ENCODE data around the gene YIPF1. TPM values are rescaled to one million over a fixed set of nuclear protein-coding genes. Genes with fewer than 3 reads are reported as not detected.
"Not testable (repeated sequence)": the region's sequence is repeated elsewhere in the genome, so short reads cannot be mapped to it uniquely, and the experiment has no call there.

Gene YIPF1
- total and polyA plus RNA-seq, 9 donors: 12.4 to 18.0 (median 15.1) TPM

GRCh38 chr1:53896635-53897229, 7.1 kb upstream of the YIPF1 start:
- no CpG with 5 or more reads among the region's 2 CpGs for WGBS (ENCODE audit: insufficient coverage)
- peaks cover 2% of the 10 kb centered on the region for H3K27me3 ChIP-seq (ENCODE audit: control insufficient read depth, insufficient read depth, low read length)
- H3K9me3 ChIP-seq (replicated peaks; ENCODE audit: control insufficient read depth, low read depth, low read length): no peaks in the 10 kb centered on the region
- peaks cover 11% of the 10 kb centered on the region for H3K4me1 ChIP-seq (ENCODE audit: control insufficient read depth, insufficient read depth, low read length)
- peak; percentile 84 for DNase-seq
- H3K4me3 ChIP-seq (ENCODE audit: low read length): no peak overlapping the region
- H3K27ac ChIP-seq (ENCODE audit: low read length): peak overlapping the region; percentile 55
- H3K36me3 ChIP-seq (ENCODE audit: control insufficient read depth, insufficient read depth, low read length): no peaks in the 10 kb centered on the region

- Histone ChIP-seq H3K27ac (ENCODE audit: low read length) (no peak overlapping the region), H3K36me3 (ENCODE audit: control insufficient read depth, insufficient read depth, low read length) (no peaks in the 10 kb centered on the region), H3K4me1 (ENCODE audit: control insufficient read depth, insufficient read depth, low read length) (peaks cover 13% of the 10 kb centered on the region), H3K27me3 (ENCODE audit: control insufficient read depth, insufficient read depth, low read length) (peaks cover 2% of the 10 kb centered on the region), H3K4me3 (ENCODE audit: low read length) (no peak overlapping the region), H3K9me3 (replicated peaks; ENCODE audit: control insufficient read depth, low read depth, low read length) (no peaks in the 10 kb centered on the region)
- DNase-seq: no peak
- WGBS (ENCODE audit: insufficient coverage): 76% methylated on average over 6 of the region's 6 CpGs
These were observed 5.8 kb upstream of the YIPF1 start for GRCh38 chr1:53895421-53895820.

- peaks cover 14% of the 10 kb centered on the region for H3K4me1 ChIP-seq (ENCODE audit: control insufficient read depth, insufficient read depth, low read length)
- no peak overlapping the region for H3K27ac ChIP-seq (ENCODE audit: low read length)
- no peak overlapping the region for H3K4me3 ChIP-seq (ENCODE audit: low read length)
- no peaks in the 10 kb centered on the region for H3K36me3 ChIP-seq (ENCODE audit: control insufficient read depth, insufficient read depth, low read length)
- 86% methylated on average over 5 of the region's 5 CpGs for WGBS (ENCODE audit: insufficient coverage)
- DNase-seq: no peak
- H3K9me3 ChIP-seq (replicated peaks; ENCODE audit: control insufficient read depth, low read depth, low read length): no peaks in the 10 kb centered on the region
- H3K27me3 ChIP-seq (ENCODE audit: control insufficient read depth, insufficient read depth, low read length): peaks cover 2% of the 10 kb centered on the region
These were observed 5.0 kb upstream of the YIPF1 start for GRCh38 chr1:53894644-53895043.

- Histone ChIP-seq H3K4me3 (ENCODE audit: low read length) (no peak within 1 kb of the TSS), H3K9me3 (replicated peaks; ENCODE audit: control insufficient read depth, low read depth, low read length) (no peaks in the 10 kb centered on the region), H3K27ac (ENCODE audit: low read length) (no peak within 1 kb of the TSS), H3K27me3 (ENCODE audit: control insufficient read depth, insufficient read depth, low read length) (peaks cover 2% of the 10 kb centered on the region), H3K4me1 (ENCODE audit: control insufficient read depth, insufficient read depth, low read length) (peaks cover 16% of the 10 kb centered on the region), H3K36me3 (ENCODE audit: control insufficient read depth, insufficient read depth, low read length) (no peaks in the 10 kb centered on the region)
- DNase-seq: no peak
- 76% methylated on average over 13 of the region's 14 CpGs for WGBS (ENCODE audit: insufficient coverage)
These were observed 4.5 kb upstream of the YIPF1 start, which contains the start of gene DIO1 for GRCh38 chr1:53893999-53894636. Gene DIO1, plus strand, starts transcription at chr1:53894187. Its CDS starts 24 bp downstream, at chr1:53894211.

GRCh38 chr1:53892911-53893310, 3.3 kb upstream of the YIPF1 start:
- WGBS (ENCODE audit: insufficient coverage): 40% methylated on average over 1 of the region's 5 CpGs
- peak; percentile 62 for DNase-seq

GRCh38 chr1:53891678-53892077, 2.1 kb upstream of the YIPF1 start:
- no peaks in the 10 kb centered on the region for H3K9me3 ChIP-seq (replicated peaks; ENCODE audit: control insufficient read depth, low read depth, low read length)
- no CpG with 5 or more reads among the region's 2 CpGs for WGBS (ENCODE audit: insufficient coverage)
- no peak overlapping the region for H3K4me3 ChIP-seq (ENCODE audit: low read length)
- H3K4me1 ChIP-seq (ENCODE audit: control insufficient read depth, insufficient read depth, low read length): peaks cover 9% of the 10 kb centered on the region
- H3K36me3 ChIP-seq (ENCODE audit: control insufficient read depth, insufficient read depth, low read length): no peaks in the 10 kb centered on the region
- peaks cover 2% of the 10 kb centered on the region for H3K27me3 ChIP-seq (ENCODE audit: control insufficient read depth, insufficient read depth, low read length)
- H3K27ac ChIP-seq (ENCODE audit: low read length): no peak overlapping the region
- DNase-seq: no peak

More at GRCh38 chr1:53892911-53893310, 3.3 kb upstream of the YIPF1 start:
- peaks cover 2% of the 10 kb centered on the region for H3K27me3 ChIP-seq (ENCODE audit: control insufficient read depth, insufficient read depth, low read length)
- no peaks in the 10 kb centered on the region for H3K9me3 ChIP-seq (replicated peaks; ENCODE audit: control insufficient read depth, low read depth, low read length)
- no peak overlapping the region for H3K4me3 ChIP-seq (ENCODE audit: low read length)
- H3K4me1 ChIP-seq (ENCODE audit: control insufficient read depth, insufficient read depth, low read length): peaks cover 13% of the 10 kb centered on the region
- H3K27ac ChIP-seq (ENCODE audit: low read length): peak overlapping the region; percentile 29
- H3K36me3 ChIP-seq (ENCODE audit: control insufficient read depth, insufficient read depth, low read length): no peaks in the 10 kb centered on the region

- H3K9me3 ChIP-seq (replicated peaks; ENCODE audit: control insufficient read depth, low read depth, low read length): no peaks in the 10 kb centered on the region
- H3K36me3 ChIP-seq (ENCODE audit: control insufficient read depth, insufficient read depth, low read length): peaks cover 3% of the 10 kb centered on the region
- H3K4me1 ChIP-seq (ENCODE audit: control insufficient read depth, insufficient read depth, low read length): peaks cover 9% of the 10 kb centered on the region
- no peak overlapping the region for H3K4me3 ChIP-seq (ENCODE audit: low read length)
- H3K27ac ChIP-seq (ENCODE audit: low read length): no peak overlapping the region
- no peak for DNase-seq
- peaks cover 2% of the 10 kb centered on the region for H3K27me3 ChIP-seq (ENCODE audit: control insufficient read depth, insufficient read depth, low read length)
- WGBS (ENCODE audit: insufficient coverage): 71% methylated on average over 1 of the region's 2 CpGs
These were observed 1.4 kb upstream of the YIPF1 start for GRCh38 chr1:53891018-53891417.

- Histone ChIP-seq H3K4me3 (ENCODE audit: low read length) (no peak overlapping the region), H3K27ac (ENCODE audit: low read length) (no peak overlapping the region), H3K9me3 (replicated peaks; ENCODE audit: control insufficient read depth, low read depth, low read length) (no peaks in the 10 kb centered on the region), H3K36me3 (ENCODE audit: control insufficient read depth, insufficient read depth, low read length) (peaks cover 4% of the 10 kb centered on the region), H3K27me3 (ENCODE audit: control insufficient read depth, insufficient read depth, low read length) (peaks cover 2% of the 10 kb centered on the region), H3K4me1 (ENCODE audit: control insufficient read depth, insufficient read depth, low read length) (peaks cover 9% of the 10 kb centered on the region)
- WGBS (ENCODE audit: insufficient coverage): 89% methylated on average over 2 of the region's 7 CpGs
- no peak for DNase-seq
These were observed 935 bp upstream of the YIPF1 start for GRCh38 chr1:53890522-53890941.

GRCh38 chr1:53888681-53889080, 916 bp downstream of the YIPF1 start:
- WGBS (ENCODE audit: insufficient coverage): no CpG with 5 or more reads among the region's 2 CpGs
- Histone ChIP-seq H3K4me1 (ENCODE audit: control insufficient read depth, insufficient read depth, low read length) (peaks cover 9% of the 10 kb centered on the region), H3K27me3 (ENCODE audit: control insufficient read depth, insufficient read depth, low read length) (no peaks in the 10 kb centered on the region), H3K9me3 (replicated peaks; ENCODE audit: control insufficient read depth, low read depth, low read length) (no peaks in the 10 kb centered on the region), H3K4me3 (ENCODE audit: low read length) (no peak overlapping the region), H3K27ac (ENCODE audit: low read length) (no peak overlapping the region), H3K36me3 (ENCODE audit: control insufficient read depth, insufficient read depth, low read length) (peaks cover 4% of the 10 kb centered on the region)
- no peak for DNase-seq

- H3K27ac ChIP-seq (ENCODE audit: low read length); H3K4me1 ChIP-seq (ENCODE audit: control insufficient read depth, insufficient read depth, low read length); H3K9me3 ChIP-seq (replicated peaks; ENCODE audit: control insufficient read depth, low read depth, low read length); DNase-seq; H3K4me3 ChIP-seq (ENCODE audit: low read length); H3K27me3 ChIP-seq (ENCODE audit: control insufficient read depth, insufficient read depth, low read length): not testable (repeated sequence)
- H3K36me3 ChIP-seq (ENCODE audit: control insufficient read depth, insufficient read depth, low read length): peaks cover 21% of the 10 kb centered on the region
- 97% methylated on average over 4 of the region's 6 CpGs for WGBS (ENCODE audit: insufficient coverage)
These were observed 6.0 kb downstream of the YIPF1 start for GRCh38 chr1:53883600-53883999.
